PFSK-1 (cell line): ENCODE data around the gene AFF2.

Source experiments
- FOXP2 ChIP-seq: optimal IDR thresholded peaks from 2 replicates; pipeline ENCODE3; 2011; ENCODE audit warnings: borderline replicate concordance, control low read depth, inconsistent platforms; ENCODE audit not compliant: insufficient read depth; ENCODE audit errors: extremely low read length, extremely low read depth
- POLR2AphosphoS5 ChIP-seq: IDR thresholded peaks from 2 replicates; pipeline ENCODE4 v1.6.1; 2012; ENCODE audit warnings: low read depth, mild to moderate bottlenecking, control low read depth, low read length, moderate library complexity
- SIN3A ChIP-seq: IDR thresholded peaks from 2 replicates; pipeline ENCODE4 v1.6.1; 2012; ENCODE audit warnings: mild to moderate bottlenecking, low read length, moderate library complexity, borderline replicate concordance; ENCODE audit not compliant: insufficient read depth
- TAF1 ChIP-seq: IDR thresholded peaks from 2 replicates; pipeline ENCODE4 v1.6.1; 2012; ENCODE audit warnings: low read length, control low read depth, borderline replicate concordance; ENCODE audit not compliant: insufficient read depth
- TF ChIP-seq, protein P1 (sequence below), 2 experiments: IDR thresholded peaks; 2 replicates each; pipeline versions ENCODE4 v1.6.1 to v1.8.0; 2011 to 2012; ENCODE audit warnings: low read depth in 2 of 2, low read length in 2 of 2, control low read depth in 1 of 2, inconsistent platforms in 1 of 2, mild to moderate bottlenecking in 1 of 2, moderate library complexity in 1 of 2; ENCODE audit not compliant: insufficient read depth in 1 of 2

AFF2 gene

GRCh38 chrX:148732743-148733142 lies 232.3 kb downstream of the AFF2 start:
- TF ChIP-seq POLR2AphosphoS5 (no peak), TAF1 (no peak), SIN3A (no peak), FOXP2 (no peak)
- TF ChIP-seq, protein P1, sequence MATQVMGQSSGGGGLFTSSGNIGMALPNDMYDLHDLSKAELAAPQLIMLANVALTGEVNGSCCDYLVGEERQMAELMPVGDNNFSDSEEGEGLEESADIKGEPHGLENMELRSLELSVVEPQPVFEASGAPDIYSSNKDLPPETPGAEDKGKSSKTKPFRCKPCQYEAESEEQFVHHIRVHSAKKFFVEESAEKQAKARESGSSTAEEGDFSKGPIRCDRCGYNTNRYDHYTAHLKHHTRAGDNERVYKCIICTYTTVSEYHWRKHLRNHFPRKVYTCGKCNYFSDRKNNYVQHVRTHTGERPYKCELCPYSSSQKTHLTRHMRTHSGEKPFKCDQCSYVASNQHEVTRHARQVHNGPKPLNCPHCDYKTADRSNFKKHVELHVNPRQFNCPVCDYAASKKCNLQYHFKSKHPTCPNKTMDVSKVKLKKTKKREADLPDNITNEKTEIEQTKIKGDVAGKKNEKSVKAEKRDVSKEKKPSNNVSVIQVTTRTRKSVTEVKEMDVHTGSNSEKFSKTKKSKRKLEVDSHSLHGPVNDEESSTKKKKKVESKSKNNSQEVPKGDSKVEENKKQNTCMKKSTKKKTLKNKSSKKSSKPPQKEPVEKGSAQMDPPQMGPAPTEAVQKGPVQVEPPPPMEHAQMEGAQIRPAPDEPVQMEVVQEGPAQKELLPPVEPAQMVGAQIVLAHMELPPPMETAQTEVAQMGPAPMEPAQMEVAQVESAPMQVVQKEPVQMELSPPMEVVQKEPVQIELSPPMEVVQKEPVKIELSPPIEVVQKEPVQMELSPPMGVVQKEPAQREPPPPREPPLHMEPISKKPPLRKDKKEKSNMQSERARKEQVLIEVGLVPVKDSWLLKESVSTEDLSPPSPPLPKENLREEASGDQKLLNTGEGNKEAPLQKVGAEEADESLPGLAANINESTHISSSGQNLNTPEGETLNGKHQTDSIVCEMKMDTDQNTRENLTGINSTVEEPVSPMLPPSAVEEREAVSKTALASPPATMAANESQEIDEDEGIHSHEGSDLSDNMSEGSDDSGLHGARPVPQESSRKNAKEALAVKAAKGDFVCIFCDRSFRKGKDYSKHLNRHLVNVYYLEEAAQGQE (IDR thresholded peaks at IDR 0.05; ENCODE audit: insufficient read depth in 1 of 2, low read depth in 2 of 2, low read length in 2 of 2) = no peak

DNA sequence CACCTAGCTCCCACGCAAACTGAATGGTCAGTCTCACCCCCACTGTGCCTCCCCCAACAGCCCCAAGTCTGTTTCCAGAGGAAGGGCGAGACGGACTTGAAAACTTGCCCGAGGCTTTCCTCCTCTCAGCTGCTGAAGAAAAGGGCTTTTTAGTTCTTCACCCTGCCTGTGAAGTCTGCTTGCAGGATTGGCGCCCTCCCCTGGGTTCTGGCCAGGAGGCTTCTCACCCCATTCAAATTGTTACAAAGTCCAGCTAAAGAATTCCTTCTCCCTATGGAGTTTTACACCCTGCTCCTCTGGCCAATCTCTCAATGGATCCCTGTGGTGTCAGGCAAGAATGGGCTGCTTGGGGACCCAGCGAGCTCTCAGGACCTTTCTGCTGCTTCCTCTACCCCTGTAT lies 241.0 kb downstream of the AFF2 start:
- TF ChIP-seq TAF1 (no peak), POLR2AphosphoS5 (no peak), FOXP2 (no peak), SIN3A (no peak)
- TF ChIP-seq, protein P1 (IDR thresholded peaks at IDR 0.05; ENCODE audit: insufficient read depth in 1 of 2, low read depth in 2 of 2, low read length in 2 of 2) = no peak

GRCh38 chrX:148755111-148755510 lies 254.7 kb downstream of the AFF2 start:
- TF ChIP-seq FOXP2 = no peak
- no peak for TF ChIP-seq TAF1
- TF ChIP-seq, protein P1 (IDR thresholded peaks at IDR 0.05; ENCODE audit: insufficient read depth in 1 of 2, low read depth in 2 of 2, low read length in 2 of 2) = no peak
- no peak for TF ChIP-seq SIN3A
- no peak for TF ChIP-seq POLR2AphosphoS5

DNA sequence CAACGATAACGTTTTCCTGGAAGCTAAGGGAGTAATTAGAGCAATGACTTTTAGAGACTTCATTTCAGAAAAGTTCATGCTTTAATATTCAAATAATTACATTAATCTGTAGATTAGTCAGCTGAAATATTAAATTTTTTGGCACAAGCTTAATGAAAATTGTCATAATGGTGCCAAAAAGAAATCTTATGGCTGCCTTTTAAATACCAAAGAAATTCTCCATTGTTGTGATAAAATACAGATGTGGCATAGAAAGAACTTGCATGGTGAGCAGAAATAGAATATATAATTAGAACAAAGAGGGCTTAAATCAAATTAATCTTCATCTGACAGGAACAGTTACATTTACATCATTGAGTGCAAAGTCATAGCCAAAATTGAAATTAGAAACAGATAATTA lies 263.5 kb downstream of the AFF2 start:
- no peak for TF ChIP-seq SIN3A
- no peak for TF ChIP-seq FOXP2
- no peak for TF ChIP-seq TAF1
- TF ChIP-seq, protein P1 (IDR thresholded peaks at IDR 0.05; ENCODE audit: insufficient read depth in 1 of 2, low read depth in 2 of 2, low read length in 2 of 2) = no peak
- TF ChIP-seq POLR2AphosphoS5 = no peak

- TF ChIP-seq SIN3A (no peak), FOXP2 (no peak), POLR2AphosphoS5 (no peak), TAF1 (no peak)
- TF ChIP-seq, protein P1 (IDR thresholded peaks at IDR 0.05; ENCODE audit: insufficient read depth in 1 of 2, low read depth in 2 of 2, low read length in 2 of 2) = no peak
Measured at GRCh38 chrX:148768296-148768695, 267.9 kb downstream of the AFF2 start.
